H9 (cell line): ENCODE data around the gene MTSS2. TPM values are rescaled to one million over a fixed set of nuclear protein-coding genes. Genes with fewer than 3 reads are reported as not detected.

Experiments
- DNase-seq: peaks from one replicate; pipeline ENCODE4 v3.0.0-alpha.2; 2017
- H2AFZ ChIP-seq: one replicate; pipeline ENCODE4 v1.6.1; 2013; ENCODE audit warnings: mild to moderate bottlenecking, low read length, control low read depth, moderate library complexity
- H2AK5ac ChIP-seq: 2 replicates; pipeline ENCODE4 v1.6.1; 2013; ENCODE audit warnings: low read length, control low read depth, mixed read lengths; ENCODE audit not compliant: insufficient read length
- H2BK120ac ChIP-seq: one replicate; pipeline ENCODE4 v1.6.1; 2013; ENCODE audit warnings: low read depth, mild to moderate bottlenecking, low read length, control low read depth, inconsistent platforms; ENCODE audit not compliant: poor library complexity, severe bottlenecking
- H2BK12ac ChIP-seq: 2 replicates; pipeline ENCODE4 v1.6.1; 2013; ENCODE audit warnings: low read length, control low read depth, mixed read lengths, low read depth; ENCODE audit not compliant: insufficient read length
- H2BK15ac ChIP-seq: 2 replicates; pipeline ENCODE4 v1.6.1; 2013; ENCODE audit warnings: low read depth, low read length, control low read depth
- H2BK20ac ChIP-seq: one replicate; pipeline ENCODE4 v1.6.1; 2013; ENCODE audit warnings: low read depth, mild to moderate bottlenecking, low read length, control low read depth, inconsistent platforms; ENCODE audit not compliant: poor library complexity, severe bottlenecking
- H2BK5ac ChIP-seq: 2 replicates; pipeline ENCODE4 v1.6.1; 2013; ENCODE audit warnings: low read length, control low read depth, mixed read lengths; ENCODE audit not compliant: insufficient read length
- H3K14ac ChIP-seq: 2 replicates; pipeline ENCODE4 v1.6.1; 2013; ENCODE audit warnings: low read length, control low read depth; ENCODE audit not compliant: insufficient read depth
- H3K18ac ChIP-seq: 2 replicates; pipeline ENCODE4 v1.6.1; 2013; ENCODE audit warnings: low read depth, mild to moderate bottlenecking, mixed read lengths, low read length, control low read depth; ENCODE audit not compliant: insufficient read length
- H3K23ac ChIP-seq: 2 replicates; pipeline ENCODE4 v1.6.1; 2013; ENCODE audit warnings: low read length, control low read depth, mixed read lengths, low read depth; ENCODE audit not compliant: insufficient read length
- H3K23me2 ChIP-seq: 2 replicates; pipeline ENCODE4 v1.6.1; 2013; ENCODE audit warnings: low read depth, mild to moderate bottlenecking, mixed read lengths, low read length, control low read depth; ENCODE audit not compliant: insufficient read length, poor library complexity, severe bottlenecking
- H3K27ac ChIP-seq: 2 replicates; pipeline ENCODE4 v1.5.1; 2013; ENCODE audit warnings: low read length, control low read depth, mixed read lengths, low read depth; ENCODE audit not compliant: insufficient read length
- H3K27me3 ChIP-seq: 2 replicates; pipeline ENCODE4 v1.6.1; 2013; ENCODE audit warnings: low read length, control low read depth, inconsistent platforms; ENCODE audit not compliant: insufficient read depth
- H3K4ac ChIP-seq: 2 replicates; pipeline ENCODE4 v1.6.1; 2013; ENCODE audit warnings: low read depth, mild to moderate bottlenecking, control low read depth, inconsistent platforms, low read length, moderate library complexity
- H3K4me1 ChIP-seq: 2 replicates; pipeline ENCODE4 v1.6.1; 2013; ENCODE audit warnings: low read length, control low read depth, inconsistent platforms; ENCODE audit not compliant: insufficient read depth
- H3K4me2 ChIP-seq: 2 replicates; pipeline ENCODE4 v1.6.1; 2013; ENCODE audit warnings: low read length, control low read depth, mixed read lengths; ENCODE audit not compliant: insufficient read length, insufficient read depth
- H3K56ac ChIP-seq: 2 replicates; pipeline ENCODE4 v1.6.1; 2013; ENCODE audit warnings: low read depth, mild to moderate bottlenecking, mixed read lengths, low read length, control low read depth; ENCODE audit not compliant: insufficient read length
- H3K79me1 ChIP-seq: 2 replicates; pipeline ENCODE4 v1.6.1; 2013; ENCODE audit warnings: low read depth, mild to moderate bottlenecking, moderate library complexity, low read length, control low read depth, inconsistent platforms; ENCODE audit not compliant: insufficient read depth, poor library complexity, severe bottlenecking
- H3K79me2 ChIP-seq: 2 replicates; pipeline ENCODE4 v1.6.1; 2013; ENCODE audit warnings: low read length, control low read depth, inconsistent platforms; ENCODE audit not compliant: insufficient read depth
- H3K9ac ChIP-seq: 2 replicates; pipeline ENCODE4 v1.6.1; 2013; ENCODE audit warnings: low read length, control low read depth, mixed read lengths; ENCODE audit not compliant: insufficient read length; ENCODE audit errors: extremely low read depth
- H3K9me3 ChIP-seq: one replicate; pipeline ENCODE4 v1.6.1; 2013; ENCODE audit warnings: low read depth, low read length, inconsistent platforms; ENCODE audit not compliant: control insufficient read depth
- H3T11ph ChIP-seq: one replicate; pipeline ENCODE4 v1.6.1; 2013; ENCODE audit warnings: mild to moderate bottlenecking, low read length, control low read depth, inconsistent platforms
- H4K20me1 ChIP-seq: one replicate; pipeline ENCODE4 v1.6.1; 2013; ENCODE audit not compliant: control insufficient read depth, insufficient read length, insufficient read depth
- H4K5ac ChIP-seq: 2 replicates; pipeline ENCODE4 v1.6.1; 2013; ENCODE audit warnings: low read depth, mild to moderate bottlenecking, mixed read lengths, low read length, control low read depth; ENCODE audit not compliant: insufficient read length
- H4K8ac ChIP-seq: replicated peaks from 2 replicates; pipeline ENCODE4 v1.6.1; 2013; ENCODE audit warnings: low read length, control low read depth, mixed read lengths, low read depth; ENCODE audit not compliant: insufficient read length
- H4K91ac ChIP-seq: 2 replicates; pipeline ENCODE4 v1.6.1; 2013; ENCODE audit warnings: low read depth, mild to moderate bottlenecking, moderate library complexity, mixed read lengths, low read length, control low read depth; ENCODE audit not compliant: insufficient read length
- H3K27ac Mint-ChIP-seq, 3 experiments: 2 replicates in 2 of 3; 3 replicates in 1 of 3; pipeline ENCODE4 v1.8.0; 2020 to 2021; ENCODE audit warnings: mixed read lengths in 3 of 3, mild to moderate bottlenecking in 1 of 3, moderate library complexity in 1 of 3
- H3K27me3 Mint-ChIP-seq: 2 replicates; pipeline ENCODE4 v1.8.0; 2021; ENCODE audit warnings: low read depth, mild to moderate bottlenecking, moderate library complexity, mixed read lengths
- H3K36me3 Mint-ChIP-seq, 3 experiments: 2 replicates in 2 of 3; 3 replicates in 1 of 3; pipeline ENCODE4 v1.8.0; 2020 to 2021; ENCODE audit warnings: low read depth in 3 of 3, mixed read lengths in 3 of 3; ENCODE audit not compliant: insufficient read depth in 1 of 3
- H3K4me1 Mint-ChIP-seq, 2 experiments: 2 replicates each; pipeline ENCODE4 v1.8.0; 2020; ENCODE audit warnings: mixed read lengths in 2 of 2
- H3K4me3 Mint-ChIP-seq, 2 experiments: 2 replicates in 1 of 2; 3 replicates in 1 of 2; pipeline ENCODE4 v1.8.0; 2020 to 2021; ENCODE audit warnings: mild to moderate bottlenecking in 2 of 2, mixed read lengths in 2 of 2, moderate library complexity in 1 of 2
- H3K9me3 Mint-ChIP-seq, 2 experiments: 2 replicates in 1 of 2; 3 replicates in 1 of 2; pipeline ENCODE4 v1.8.0; 2020; ENCODE audit warnings: mild to moderate bottlenecking in 2 of 2, mixed read lengths in 2 of 2, moderate library complexity in 1 of 2
- whole genome bisulfite sequencing: extraction: QIAGEN DNeasy Blood & Tissue Kit; methylation state at CpG from one replicate; pipeline ENCODE4 v1.1.7; 2013; ENCODE audit warnings: missing lambda C conversion rate, low lambda C conversion rate, mixed read lengths; ENCODE audit not compliant: insufficient read length; ENCODE audit errors: extremely low coverage; 5-methylcytosine and 5-hydroxymethylcytosine counted together
- total RNA-seq: library from RNA; stranded (reverse); gene quantifications from 2 replicates; pipeline ENCODE4 v1.2.1, GENCODE V29; 2021
- TF ChIP-seq, protein P1 (sequence below): fragments of 200-600 bp; sonication (generic); conservative IDR thresholded peaks from 3 replicates; pipeline ENCODE4 v1.8.0; 2021; ENCODE audit warnings: antibody characterized with exemption, mild to moderate bottlenecking

Gene MTSS2
- total RNA-seq, 1 experiment from 2014 or later, result 41.0 TPM

DNA sequence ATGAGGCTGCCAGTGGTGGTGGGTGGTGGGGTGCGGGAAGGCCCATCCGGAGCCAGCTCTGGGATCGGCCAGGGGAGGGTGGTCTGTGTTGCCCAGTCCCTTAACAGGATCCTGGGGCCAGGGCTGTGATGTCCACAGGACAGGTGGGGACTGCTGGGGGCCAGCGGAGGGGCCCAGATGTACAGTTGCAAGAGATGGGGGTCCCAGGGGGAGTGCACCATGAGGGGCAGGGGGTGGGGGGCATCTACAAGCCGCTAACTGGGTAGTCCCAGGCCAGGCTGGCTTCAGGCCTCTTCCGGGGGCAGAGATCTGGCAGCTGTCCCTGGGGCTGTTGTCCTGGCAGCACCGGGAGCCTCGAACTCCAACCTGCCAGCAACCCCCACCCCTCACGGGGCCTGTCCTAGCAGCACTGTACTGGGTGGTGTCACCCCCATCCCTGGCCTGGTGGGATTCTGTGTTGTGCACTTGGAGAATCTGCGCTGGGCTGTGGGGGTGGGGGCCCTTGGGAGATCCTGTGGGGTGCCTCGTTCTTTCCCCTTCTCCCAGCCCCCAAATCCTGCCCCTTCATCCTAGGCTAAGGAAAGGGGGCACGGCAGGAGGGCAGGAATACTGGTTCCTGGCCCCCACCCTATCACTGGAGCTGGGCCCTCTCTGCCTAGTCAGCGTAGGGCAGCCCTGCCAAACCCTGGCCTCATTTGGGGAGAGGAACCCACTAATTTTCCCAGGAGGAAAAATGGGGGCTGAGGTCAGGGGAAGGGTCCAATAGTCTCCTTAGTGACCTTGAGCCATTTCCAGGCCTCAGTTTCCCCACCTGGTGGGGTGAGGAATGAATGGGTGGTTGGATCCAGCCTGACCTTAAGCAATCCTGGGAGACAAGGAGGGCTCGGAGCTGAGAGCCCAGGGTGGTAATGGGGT lies 1.4 kb downstream of the MTSS2 start:
- peaks cover 2% of the 10 kb centered on the region; the same call in 1 of the 2 replicates for H3K27me3 Mint-ChIP-seq
- Histone ChIP-seq H3K23ac (no peak overlapping the region), H3K79me1 (no peaks in the 10 kb centered on the region), H3K18ac (no peak overlapping the region), H2AFZ (no peak overlapping the region), H4K91ac (no peak overlapping the region), H2BK12ac (no peak overlapping the region), H4K8ac (no peak overlapping the region), H3K56ac (no peak overlapping the region), H2BK15ac (no peak overlapping the region), H3K9me3 (no peaks in the 10 kb centered on the region), H3K79me2 (no peaks in the 10 kb centered on the region), H3K14ac (no peak overlapping the region), H2AK5ac (no peak overlapping the region), H3K4me2 (peak overlapping the region; percentile 61), H3T11ph (no peak overlapping the region), H2BK5ac (no peak overlapping the region), H3K27me3 (no peaks in the 10 kb centered on the region), H4K20me1 (no peaks in the 10 kb centered on the region), H3K4me1 (peaks cover 6% of the 10 kb centered on the region; the same call in 1 of the 2 replicates), H2BK20ac (no peak overlapping the region), H3K27ac (no peak overlapping the region), H2BK120ac (no peak overlapping the region), H3K9ac (no peak overlapping the region), H4K5ac (no peak overlapping the region), H3K23me2 (peaks cover 7% of the 10 kb centered on the region), H3K4ac (no peak overlapping the region)
- WGBS, result no CpG with 5 or more reads among the region's 14 CpGs
- no peak for DNase-seq
- no peaks in the 10 kb centered on the region; a peak in 1 of 7 replicates for H3K36me3 Mint-ChIP-seq
- H3K27ac Mint-ChIP-seq, result no peak overlapping the region
- H3K9me3 Mint-ChIP-seq, result no peaks in the 10 kb centered on the region
- TF ChIP-seq, protein P1, sequence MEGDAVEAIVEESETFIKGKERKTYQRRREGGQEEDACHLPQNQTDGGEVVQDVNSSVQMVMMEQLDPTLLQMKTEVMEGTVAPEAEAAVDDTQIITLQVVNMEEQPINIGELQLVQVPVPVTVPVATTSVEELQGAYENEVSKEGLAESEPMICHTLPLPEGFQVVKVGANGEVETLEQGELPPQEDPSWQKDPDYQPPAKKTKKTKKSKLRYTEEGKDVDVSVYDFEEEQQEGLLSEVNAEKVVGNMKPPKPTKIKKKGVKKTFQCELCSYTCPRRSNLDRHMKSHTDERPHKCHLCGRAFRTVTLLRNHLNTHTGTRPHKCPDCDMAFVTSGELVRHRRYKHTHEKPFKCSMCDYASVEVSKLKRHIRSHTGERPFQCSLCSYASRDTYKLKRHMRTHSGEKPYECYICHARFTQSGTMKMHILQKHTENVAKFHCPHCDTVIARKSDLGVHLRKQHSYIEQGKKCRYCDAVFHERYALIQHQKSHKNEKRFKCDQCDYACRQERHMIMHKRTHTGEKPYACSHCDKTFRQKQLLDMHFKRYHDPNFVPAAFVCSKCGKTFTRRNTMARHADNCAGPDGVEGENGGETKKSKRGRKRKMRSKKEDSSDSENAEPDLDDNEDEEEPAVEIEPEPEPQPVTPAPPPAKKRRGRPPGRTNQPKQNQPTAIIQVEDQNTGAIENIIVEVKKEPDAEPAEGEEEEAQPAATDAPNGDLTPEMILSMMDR, result no peak
- peak overlapping the region; percentile 68 to 79 for H3K4me3 Mint-ChIP-seq
- peaks cover 19 to 30% of the 10 kb centered on the region in 2 experiments for H3K4me1 Mint-ChIP-seq
